HG03097 (cell line): Measurements from ENCODE around the gene SH3TC2.

Experiments
- ATAC-seq: cut with Tn5 transposase; IDR thresholded peaks from one replicate; pipeline ENCODE4 v1.9.1; 2021; ENCODE audit not compliant: unreplicated experiment, low FRiP score

SH3TC2 gene

DNA sequence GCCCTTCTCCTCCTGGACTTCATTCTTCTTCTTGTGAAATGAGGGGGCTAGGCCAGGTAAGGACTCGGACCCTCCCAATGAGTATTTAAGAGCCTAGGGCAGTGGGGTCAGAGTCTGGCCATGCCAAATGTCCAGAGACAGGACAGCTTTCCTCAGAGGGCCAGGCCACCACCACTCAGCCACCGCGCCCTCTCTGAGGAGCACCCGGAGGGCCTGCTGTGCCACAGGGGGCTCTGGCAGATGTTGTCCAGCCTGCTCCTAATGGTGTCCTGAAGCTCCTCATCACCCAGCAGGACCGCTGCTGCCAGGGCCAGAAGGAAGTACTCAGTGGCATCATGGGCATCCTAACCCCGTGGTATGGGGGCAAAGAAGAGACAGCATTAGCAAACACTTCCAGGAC, 58.3 kb downstream of the SH3TC2 start:
- ATAC-seq = no peak

DNA sequence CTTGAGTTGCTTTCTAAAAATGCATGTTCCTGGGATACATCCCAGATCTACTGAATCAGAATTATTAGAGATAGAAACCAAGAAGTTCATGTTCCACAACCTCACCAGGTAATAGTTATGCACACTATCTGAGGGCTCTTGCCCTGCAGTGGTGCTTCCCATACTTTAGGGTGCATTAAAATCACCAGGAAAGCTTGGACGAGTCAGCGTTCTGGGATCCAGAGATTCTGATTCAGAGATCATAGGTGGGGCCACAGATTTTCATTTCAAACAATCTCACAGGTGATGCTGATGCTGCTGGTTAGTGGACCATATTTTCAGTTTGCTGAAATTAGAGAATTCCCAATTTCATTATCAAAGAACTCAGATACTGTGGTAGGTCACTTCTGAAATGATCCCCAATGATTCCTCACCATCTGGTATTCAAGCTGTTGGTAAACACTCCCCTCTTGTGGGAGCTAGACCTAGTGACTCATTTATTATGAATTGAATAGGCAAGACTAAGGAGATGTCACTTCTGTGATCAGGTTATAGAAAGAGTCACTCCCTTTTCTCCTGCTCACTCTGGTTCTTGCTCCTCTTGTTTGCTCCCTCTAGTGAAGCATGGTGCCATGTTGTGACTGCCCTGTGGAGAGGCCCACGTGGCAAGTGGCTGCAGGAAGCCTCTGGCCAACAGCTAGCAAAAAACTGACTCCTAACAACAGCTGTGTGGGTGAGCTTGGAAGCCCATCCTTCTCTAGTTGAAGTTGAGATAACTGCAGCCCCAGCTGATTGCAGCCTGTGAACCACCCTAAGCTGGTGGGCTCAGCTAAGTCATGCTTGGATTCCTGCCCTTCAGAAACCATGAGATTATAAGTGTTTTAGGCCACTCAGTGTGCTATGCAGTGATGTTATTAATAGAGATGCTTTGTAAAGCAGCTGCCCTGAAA, 59.8 kb downstream of the SH3TC2 start:
- ATAC-seq = no peak

DNA sequence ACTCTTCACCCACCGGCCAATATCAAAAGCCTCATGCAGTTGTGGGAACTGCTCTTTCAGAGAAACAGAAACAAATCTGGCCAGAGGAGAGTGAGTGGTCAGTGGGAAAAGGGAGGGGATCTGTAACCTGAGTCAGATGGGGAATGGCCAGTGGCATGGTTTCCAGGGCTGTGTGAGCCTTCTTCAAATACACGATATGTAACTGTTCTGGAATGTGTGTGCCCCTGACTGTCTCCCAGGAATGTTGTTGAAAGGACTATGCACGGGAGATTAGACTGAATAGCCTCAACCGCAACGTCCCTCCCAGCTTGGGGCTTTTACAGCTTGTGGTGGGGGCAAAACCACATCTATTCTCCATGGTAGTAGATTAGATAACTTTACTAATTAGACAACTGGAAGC, 60.8 kb downstream of the SH3TC2 start:
- ATAC-seq = no peak

DNA sequence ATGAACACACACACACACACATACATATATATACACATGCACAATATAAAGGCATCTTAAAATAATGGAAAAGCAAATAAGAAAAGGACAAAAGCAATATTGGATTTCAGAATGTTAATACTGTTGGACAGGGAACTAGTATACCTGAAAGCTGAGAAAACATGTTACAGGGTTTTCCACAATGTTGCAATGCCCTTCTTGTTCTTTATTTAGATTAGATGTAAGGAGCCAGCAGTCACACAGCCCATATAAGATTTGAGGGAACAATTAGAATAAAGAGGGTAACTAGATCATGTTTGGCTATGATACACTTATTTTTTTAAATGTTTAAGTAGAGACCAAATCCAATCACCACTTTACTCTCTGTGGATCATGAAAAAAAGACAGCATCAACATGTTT, 61.7 kb downstream of the SH3TC2 start:
- ATAC-seq = no peak

DNA sequence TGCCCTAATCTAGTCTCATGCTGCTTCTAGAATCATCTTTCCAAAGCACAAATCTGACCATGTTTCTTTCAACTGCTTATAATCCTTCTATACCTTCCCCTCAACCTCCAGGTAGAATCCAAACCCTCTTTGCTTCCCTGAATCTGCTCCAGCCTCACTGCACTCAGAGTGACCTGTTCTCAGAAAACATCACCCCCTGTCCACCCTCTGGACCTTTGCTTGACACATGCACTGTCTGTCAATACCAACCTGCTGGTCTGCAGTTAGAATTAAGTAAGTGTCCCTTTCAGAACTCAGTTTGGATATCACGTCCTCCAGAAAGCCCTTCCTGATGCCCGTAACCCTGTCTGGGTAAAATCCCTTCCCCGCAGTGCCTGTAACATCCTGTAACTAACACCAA, 63.1 kb downstream of the SH3TC2 start:
- ATAC-seq = no peak

DNA sequence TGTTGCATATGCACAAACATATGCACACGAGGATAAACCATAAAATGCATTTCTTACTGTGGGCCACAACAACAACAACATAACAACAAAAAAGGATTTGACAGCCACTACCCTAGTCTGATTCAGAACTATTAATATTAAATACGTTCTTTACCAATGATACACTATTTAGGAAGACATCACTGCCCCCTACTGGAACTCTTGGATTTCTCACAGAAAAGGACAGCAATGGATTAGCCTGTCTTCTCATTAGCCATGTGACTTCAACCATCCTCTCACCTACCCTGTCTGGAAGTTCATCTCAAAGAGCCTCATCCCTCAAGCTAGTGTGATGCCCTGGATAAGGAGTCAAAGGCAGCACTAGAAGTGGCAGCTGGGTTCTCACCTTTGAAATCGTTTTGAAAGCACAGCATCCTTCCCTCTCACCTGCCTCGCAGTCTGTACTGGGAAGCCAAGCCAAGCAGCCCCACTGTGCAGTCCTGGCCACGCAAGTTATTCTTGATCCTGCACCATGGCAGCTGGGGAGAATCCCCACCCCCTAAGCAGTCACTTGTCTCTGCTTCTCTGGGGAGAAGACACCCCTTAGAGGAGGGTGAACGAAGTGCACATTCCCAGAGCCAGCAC, 64.6 kb downstream of the SH3TC2 start:
- ATAC-seq = no peak

DNA sequence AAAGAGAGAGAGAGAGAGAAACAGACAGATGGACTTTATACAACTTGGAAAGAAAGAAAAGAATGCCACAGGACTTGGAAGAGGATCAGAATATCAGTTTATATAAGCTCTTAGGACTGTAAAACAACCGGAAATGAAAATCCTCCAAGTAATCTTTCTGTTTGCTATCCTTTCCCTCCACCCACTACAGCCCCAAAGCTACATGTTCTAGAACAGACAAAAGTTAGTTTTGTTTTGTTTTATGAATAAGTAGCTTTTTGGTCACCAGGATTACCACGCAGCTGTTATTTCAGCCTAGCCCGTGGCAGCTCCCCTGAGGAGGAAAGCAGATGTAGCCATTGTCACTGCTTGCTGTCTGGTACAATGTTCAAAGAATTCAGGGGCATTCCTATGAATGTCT, 66.6 kb downstream of the SH3TC2 start:
- no peak for ATAC-seq

DNA sequence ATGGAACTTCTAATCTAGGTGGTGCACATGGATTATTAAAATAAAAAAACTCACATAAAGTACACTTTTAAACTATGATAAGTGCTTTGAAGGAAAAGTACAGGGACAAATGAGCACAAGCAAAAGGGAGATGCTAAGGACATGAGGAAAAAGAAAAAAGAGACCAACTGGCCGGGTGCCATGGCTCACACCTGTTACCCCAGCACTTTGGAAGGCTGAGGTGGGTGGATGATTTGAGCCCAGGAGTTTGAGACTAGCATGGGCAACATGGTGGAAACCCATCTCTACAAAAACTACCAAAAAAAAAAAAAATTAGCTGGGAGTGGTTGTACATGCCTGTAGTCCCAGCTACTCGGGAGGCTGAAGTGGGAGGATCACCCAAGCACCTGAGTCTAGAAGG, 67.1 kb downstream of the SH3TC2 start:
- ATAC-seq = no peak

DNA sequence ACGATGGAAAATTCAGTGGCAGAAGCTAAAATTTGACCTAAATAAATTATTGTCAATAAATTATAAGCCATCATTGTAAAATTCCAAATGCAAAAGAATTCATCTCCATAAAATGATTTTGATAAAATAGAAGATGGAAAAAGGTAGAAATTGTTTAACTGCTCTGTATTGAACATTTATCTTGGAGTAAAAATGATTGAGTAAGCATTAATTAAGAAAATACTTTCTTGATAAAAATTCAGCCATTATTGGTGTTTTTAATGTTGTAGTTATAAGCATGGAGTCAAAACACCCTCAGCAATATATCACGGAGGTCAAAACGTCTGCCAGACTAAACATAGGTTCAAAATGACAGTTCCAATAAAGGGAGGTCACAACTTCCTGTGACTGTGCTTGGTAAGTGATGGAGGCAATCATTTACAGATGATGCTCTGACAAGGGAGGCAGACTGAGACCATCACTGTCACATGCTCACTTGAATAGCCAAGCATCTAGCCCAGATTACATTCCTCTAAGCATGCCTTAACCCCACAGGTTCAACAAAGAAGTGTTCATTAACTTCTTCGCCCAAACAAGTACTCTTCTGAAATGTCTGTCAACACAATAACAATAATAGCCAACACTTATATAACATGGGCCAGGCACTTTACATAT, 69.5 kb downstream of the SH3TC2 start:
- no peak for ATAC-seq

DNA sequence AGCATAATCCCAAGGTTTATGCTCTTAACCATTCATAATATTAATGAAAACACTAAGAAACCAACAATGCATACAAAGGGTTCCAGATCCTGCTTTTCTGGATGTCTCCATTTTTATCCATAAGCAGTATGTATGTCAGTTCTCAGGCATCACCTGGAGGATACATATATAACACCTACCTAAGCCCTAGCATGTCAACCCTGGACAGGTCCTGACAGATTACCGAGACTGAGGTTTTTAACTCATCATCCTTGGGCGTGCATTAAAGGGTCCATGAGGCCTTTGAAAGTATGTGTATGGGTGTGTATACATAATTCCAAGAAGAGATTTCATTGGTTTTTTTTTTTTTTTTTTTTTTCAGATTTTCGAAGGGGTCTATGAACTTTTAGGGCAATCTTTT, 70.6 kb downstream of the SH3TC2 start:
- no peak for ATAC-seq

DNA sequence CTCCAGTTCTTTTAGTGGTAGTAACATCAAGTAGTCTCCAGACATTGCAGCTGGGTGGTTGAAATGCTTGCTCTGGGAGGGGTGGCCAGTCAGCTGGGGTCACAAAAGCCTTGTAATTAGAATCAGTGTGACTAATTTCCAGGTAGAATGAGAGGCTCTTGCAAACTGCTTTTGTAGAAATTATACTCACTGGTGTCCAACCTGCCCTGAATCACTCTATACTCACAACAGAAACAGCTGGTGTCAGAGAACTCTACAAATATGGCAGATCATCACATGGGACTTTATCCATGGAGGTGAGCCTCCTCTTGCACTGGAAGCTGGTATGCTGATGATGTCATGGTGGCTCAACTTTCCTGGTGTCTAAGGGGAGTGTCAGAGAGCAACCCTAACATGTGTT, 71.3 kb downstream of the SH3TC2 start:
- ATAC-seq = no peak

DNA sequence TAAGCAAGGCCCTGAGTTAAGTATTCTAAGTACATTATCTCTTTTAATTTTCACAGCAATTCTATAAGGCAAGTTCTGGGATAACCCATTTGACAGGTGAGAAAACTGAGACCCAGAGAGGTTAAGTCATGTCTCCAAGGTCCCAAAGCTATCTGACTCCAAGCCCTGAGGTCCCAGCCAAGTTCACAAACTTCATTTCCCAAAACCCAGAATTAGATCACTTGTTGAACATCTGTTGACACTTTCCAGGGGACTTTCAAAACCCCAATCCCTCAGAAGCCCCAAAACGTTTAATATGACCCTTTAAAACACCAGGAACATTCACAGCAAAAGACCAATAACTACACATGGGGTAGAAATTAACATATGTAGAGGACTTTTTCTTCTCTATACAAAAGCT, 72.0 kb downstream of the SH3TC2 start:
- no peak for ATAC-seq

DNA sequence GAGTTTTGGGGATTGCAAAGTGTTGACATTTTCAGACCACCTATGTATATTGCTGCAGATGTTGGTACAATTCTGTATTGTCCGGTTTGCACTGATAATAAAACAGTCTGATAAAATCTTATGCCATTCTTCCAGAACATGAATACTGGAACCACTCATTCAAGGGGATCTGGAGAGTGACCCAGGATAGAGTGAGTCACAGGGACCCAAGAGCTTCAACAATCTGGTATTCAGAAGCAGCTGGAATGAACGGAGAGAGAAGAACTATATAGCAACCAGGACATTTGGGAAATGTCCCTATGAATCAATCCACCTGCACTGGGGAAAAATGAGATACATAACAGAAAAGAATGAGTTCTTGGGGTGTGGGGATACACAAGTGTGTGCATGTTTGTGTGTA, 73.3 kb downstream of the SH3TC2 start:
- ATAC-seq = no peak

DNA sequence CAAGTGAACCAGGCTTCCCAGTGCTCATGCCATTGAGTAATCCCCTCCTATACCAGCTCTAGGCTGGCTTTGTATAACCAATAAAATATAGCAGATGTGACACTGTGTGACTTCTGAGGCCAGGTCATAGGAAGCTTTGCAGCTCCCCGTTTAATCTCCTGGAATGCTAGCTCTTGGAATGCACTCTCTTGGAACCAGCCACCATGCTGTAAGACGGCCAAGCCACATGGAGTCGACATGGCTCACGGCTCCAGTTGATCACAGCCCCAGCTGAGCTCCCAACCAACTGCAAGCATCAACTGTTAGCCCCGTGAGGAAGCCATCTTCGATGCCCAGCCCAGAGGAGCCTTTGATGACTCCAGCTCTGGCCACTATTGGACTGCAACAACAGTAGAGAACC, 74.5 kb downstream of the SH3TC2 start:
- no peak for ATAC-seq

DNA sequence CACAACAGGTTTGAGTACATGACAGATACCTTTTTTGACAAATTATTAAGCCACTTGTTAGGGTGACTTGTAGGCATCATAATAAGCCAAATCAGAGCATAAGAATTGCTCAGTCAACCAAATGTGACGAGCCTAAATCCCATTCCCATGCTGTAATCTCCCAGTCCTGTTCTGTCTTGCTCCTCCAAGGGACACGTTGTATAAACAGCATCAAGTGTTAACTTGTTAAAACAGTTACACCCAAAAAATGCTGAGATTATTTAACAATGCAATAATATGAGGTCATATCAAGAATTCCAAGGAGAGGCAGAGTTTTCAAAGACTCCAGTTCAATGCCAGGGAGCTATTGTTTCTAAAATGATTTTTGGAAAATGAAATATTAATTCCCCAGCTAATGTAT, 76.2 kb downstream of the SH3TC2 start:
- ATAC-seq = no peak

DNA sequence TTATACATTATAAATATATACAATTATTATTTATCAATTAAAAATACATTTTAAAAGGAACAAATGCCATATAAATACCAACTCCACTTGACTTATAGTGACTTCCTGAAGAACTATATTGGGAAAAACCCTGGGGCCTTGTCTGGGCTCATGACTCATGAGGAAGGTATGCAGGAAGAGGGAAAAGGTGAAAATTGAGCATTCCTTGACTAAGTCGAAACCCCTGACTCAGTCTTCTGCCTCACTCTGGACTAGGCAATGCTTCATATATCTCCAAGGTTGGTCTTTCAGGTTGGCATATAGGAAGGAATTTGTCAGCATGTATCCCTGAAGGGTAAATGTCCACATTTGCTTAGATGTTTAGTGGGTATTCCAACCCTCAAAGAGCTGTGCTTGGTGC, 78.5 kb downstream of the SH3TC2 start:
- ATAC-seq = no peak

DNA sequence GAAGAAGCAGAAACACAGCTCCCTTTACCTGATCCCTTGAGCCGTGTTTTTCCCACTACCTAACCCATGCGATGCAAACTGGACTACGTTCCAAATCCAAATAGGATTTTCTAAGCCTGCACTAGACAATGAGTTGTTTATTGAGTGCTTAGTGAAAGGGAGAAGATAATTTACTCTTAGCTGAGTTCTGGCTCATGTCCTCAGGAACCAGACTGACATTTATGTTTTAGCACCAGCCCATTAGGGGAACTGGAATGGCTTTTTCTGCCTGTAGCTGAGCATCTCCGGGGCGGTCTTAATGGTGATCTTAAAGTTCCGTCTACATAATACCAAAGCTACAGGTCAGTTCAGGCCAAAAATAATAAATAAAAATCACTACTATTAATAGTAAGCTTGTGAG, 81.5 kb downstream of the SH3TC2 start:
- no peak for ATAC-seq

DNA sequence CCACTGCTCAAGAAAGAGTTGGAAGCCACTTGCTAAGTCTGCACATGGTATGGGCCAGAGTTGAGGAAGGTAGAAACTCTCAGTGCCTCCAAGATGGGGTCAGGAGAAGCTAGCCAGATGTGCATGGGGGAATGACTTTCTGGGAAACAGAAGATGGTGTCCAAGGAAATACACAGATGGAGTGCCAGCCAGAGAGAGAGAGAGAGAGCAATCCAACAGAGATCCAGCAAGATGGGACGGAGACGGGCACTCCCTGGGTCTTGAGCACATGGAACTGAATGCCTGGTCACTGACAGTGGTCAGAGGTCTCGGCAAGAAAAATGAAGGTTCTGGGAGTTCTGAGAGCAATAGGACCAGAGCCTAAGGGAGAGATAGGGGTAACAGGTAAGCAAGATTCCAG, 82.1 kb downstream of the SH3TC2 start:
- no peak for ATAC-seq

DNA sequence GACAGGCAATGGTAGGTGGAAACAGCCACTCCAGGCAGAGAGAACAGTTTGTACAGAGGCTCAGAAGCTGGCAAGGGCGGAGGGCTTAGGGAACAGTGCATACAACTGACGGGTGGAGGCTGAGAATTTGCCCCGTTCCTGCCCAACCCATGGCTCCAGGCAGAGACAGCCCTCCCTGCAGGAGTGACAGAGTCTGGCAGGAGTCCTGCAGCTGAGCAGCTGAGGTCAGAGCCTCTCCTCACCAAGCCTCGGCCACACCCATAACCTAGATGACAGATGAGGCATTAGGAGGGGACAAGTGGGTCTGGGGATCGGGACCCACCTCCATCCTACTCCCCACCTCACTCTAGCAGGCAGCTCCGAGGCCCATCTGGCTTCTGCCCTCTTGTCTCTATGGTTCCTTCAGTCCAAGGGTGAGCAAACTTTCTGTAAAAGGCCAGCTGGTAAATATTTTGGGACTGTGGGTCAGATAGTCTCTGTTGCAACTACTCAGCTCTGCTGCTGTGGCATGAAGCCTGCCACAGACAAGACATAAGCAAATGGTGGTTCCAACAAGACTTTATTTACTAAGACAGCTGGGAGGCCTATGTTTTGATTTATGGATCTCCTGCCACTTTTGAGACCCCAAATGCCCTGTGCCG, 83.7 kb downstream of the SH3TC2 start:
- no peak for ATAC-seq

DNA sequence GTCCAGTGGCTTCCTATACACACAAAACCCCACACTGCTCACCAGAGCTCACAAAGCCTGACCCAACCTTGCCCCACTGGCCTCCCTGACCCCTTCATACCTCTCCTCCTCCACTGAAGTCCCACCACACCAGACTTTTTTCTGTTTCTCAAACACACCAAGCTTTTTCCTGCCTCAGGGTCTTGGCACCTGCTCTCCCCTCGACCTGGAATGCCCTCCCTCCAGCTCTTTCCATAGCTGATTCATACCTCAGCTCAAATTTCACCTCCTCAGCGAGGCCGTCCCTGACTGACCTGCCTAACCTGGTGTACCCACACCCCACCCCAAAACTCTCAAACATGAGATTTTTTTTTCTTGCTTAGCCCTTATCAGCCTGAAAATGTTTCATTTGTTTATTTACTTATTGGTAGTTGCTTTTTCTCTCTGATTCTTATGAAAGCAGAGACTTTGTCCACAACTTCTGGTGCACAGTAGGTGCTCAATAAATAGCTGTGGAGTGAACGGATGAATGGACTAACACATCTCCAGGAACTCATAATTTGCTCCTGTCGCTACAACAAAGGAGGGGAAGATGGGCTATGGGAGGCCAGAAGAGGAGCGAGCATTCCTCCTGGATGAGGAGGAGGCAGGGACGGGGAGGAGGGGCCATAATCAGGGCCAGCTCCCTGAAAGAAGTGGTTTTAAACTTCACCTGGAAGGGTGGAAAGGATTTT, 84.3 kb downstream of the SH3TC2 start:
- no peak for ATAC-seq
